GM18511 (cell line): ENCODE measurements around the gene TLCD3A.
A peak's percentile ranks its signal among the peaks of the same experiment; 100 is the strongest.
"Not testable (repeated sequence)": the region's sequence is repeated elsewhere in the genome, so short reads cannot be mapped to it uniquely, and the experiment has no call there.

Experiments
- ATAC-seq: cut with Tn5 transposase; IDR thresholded peaks from one replicate; pipeline ENCODE4 v1.9.1; 2021; ENCODE audit warnings: mild to moderate bottlenecking, moderate library complexity; ENCODE audit not compliant: unreplicated experiment

TLCD3A gene

DNA sequence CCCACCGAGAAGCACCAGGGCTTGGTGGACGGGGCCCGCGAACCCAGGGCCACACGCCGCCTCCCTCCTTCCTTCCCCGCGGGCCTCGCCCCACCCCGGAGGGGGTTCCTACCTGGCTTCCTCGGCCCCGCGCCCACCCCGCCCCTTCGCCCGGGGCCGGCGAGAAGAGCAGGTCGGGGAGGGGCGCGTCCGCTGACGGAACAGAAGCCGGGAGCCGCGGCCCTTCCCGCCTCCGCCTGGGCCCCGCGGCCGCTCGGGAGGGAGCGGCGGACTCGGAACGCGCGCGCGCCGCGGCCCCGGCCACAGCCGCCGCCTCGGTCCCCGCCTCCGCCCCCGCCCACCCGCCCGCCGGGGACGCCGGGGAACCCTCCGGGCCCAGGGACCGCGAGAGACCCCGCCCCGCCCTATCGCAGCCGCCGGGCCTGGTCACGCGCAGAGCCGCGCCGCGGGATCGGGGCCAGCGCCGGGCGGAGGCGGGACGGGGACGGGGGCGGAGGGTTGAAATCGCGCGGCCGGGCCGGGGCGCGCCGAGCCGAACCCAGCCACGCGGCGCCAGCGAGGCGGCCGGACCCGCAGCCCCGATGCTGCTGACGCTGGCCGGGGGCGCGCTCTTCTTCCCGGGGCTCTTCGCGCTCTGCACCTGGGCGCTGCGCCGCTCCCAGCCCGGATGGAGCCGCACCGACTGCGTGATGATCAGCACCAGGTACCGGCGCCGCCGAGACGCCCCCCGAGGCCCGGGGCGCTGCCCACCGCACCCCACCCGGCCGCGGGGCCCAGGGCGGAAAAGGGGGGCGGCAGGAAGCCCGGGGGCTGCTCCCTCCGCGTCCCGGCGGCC is at the start of gene TLCD3A:
Gene TLCD3A (plus strand): TSS at position 530 of the 835 bp plus-strand sequence. CDS start 52 bp downstream, at position 582.
- ATAC-seq: peak; percentile 76

DNA sequence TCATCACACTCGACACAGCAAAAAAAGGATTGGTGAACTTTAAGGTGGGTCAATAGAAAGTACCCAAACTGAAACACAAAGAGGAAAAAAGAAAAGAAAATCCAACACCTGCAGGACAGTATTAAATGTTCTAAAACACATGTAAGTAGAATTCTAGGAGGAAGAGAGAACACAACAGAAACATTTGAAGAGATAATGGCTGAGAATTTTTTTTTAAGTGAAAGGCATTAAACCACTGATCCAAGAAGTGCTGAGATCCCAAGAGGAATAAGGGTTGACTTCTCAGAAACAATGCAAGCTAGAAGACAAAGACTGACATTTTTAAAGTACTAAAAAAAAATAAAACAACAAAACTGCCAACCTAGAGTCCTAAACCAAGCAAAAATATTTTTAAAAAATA is 49.4 kb upstream of the TLCD3A start:
- ATAC-seq: no peak

DNA sequence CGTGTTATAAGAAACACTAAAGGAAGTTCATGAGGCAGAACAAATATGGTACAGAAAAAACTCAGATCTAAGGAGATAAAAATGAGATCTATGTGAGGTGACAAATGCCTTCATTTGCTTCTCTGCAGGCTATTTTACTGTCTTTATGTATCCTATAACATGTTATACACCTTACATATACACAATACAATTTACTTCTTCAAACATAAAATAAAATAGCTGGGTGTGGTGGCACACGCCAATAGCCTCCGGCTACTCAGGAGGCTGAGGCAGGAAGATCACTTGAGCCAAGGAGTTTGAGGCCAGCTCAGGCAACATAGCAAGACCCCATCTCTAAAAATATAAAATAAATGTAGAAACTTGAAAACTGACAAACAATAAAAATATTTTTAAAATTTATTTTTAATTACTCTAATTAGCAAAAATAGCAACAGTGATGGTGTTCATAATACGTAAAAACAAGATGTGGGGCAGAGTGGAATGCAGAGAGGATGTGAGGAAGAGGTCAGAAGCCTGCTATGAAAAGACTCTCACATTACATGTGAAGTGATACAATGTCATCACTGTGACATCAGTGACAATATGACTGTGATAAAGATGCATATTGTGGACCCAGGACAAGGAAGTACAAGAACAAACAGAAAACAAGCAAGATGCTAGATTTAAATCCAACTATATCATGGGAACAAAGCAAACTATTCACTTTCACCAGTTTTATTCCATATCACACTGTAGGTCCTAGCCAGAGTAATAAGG is 48.7 kb upstream of the TLCD3A start:
- ATAC-seq: no peak

DNA sequence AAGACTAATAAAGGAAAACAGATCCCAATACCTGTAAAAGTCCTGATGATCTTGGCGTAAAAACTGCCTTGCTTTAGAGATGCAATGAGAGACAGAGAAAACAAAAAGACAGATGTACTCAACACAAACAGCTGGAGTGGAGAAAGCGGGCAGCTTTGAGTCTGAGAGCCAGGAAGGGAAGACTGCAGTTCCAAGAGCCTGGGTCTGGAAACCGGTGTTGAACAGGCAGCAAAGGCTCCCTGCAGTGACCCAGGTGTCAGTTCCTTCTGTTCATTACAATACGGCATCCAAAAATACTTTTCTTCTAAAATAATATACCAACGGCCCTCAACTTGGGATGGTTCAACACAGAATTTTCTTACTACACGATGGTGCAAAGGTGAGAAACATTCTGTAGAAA is 47.4 kb upstream of the TLCD3A start:
- ATAC-seq: no peak

DNA sequence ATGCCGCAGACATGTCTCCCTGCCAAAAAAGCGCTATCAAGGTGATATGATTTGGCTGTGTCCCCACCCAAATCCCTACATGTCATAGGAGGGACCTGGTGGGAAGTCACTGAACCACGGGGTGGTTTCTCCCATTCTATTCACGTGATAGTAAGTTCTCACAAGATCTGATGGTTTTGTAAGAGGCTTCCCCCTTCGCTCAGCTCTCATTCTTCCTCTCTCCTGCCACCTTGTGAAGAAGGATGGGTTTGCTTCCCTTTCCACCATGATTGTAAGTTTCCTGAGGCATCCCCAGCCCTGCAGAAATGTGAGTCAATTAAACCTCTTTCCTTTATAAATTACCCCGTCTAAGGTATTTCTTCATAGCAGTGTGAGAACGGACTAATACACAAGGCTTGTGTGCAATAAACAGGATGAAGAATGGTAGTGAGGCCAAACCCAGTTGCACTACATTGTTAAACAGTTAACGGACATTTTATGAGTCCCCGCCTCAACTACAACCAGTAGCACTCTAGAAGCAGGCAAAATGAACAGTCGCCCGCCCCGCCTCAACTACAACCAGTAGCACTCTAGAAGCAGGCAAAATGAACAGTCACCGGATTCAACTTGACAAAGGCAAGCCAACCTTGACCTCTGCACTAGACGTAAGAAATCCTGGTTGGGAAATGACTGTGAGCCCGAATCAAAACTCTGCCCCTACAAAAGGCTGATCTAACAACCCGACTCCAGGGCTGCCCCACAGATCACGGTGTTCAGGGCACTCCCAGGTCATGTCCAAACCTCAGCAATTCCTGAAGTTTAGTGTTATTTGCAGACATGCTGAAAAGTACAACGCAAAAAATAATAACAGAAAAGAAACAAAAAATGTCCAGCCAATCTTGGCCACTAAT is 44.1 kb upstream of the TLCD3A start:
- no peak for ATAC-seq

DNA sequence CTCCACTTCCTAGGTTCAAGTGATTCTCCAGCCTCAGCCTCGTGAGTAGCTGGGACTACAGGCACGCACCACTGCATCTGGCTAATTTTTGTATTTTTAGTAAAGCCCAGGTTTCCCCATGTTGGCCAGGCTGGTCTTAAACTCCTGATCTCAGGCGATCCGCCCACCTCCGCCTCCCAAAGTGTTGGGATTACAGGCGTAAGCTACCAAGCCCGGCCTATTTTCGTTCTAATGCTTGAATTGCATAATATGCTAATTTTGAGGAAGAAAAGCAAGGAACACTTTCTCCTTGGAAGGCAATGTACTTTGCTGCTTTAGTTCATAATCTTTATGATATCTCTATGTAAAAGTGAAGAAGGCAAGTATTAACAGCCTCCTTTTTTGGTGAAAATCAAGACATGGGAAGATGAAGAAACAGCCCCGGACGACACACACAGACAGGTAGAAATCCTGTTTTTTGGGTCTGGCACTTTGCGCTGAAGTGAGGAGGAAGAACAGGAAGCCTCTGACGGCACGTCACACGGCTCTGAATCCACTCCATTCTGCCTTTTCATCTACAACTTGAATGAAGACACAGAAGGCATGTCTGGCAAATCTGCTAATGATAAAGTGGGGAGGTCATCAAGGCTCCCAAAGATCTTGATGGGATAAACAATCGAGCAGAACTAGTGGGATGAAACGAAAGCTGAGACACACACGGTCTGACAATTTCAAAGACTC is 42.7 kb upstream of the TLCD3A start:
- no peak for ATAC-seq

DNA sequence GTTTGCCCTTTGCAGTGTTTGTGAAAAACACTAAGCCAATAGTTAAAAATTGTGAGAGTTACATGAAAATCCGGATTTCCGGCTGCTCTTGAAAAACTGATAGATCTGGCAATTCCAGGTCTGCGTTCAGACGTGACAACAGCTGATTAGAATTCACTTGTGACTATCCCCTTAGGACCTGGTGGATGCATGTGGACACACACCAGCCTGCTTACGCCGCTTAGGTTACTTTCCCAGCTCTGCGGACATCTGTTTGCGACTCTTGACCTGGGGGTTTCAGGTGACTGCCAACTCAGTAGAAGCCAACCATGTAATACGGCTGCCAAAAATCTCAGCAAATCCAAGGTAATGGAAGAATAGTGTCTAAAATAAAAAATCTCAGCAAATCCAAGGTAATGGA is 42.0 kb upstream of the TLCD3A start:
- ATAC-seq: no peak

DNA sequence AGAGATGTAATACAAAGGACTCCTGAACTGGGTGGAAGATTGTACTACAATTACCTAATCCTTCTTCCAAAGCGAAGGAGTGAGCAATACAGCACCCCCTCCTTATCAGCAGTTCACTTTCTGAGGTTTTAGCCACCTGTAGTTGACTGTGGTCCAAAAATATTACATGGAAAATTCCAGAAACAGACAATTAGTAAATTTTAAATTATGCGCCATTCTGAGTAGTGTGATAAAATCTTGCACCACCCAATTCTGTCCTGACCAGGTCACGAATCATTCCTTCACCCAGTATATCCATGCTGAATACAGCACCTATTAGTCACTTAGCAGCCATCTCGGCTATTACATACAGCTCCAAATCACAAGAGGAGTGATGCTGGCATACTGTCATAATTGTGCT is 41.0 kb upstream of the TLCD3A start:
- no peak for ATAC-seq

DNA sequence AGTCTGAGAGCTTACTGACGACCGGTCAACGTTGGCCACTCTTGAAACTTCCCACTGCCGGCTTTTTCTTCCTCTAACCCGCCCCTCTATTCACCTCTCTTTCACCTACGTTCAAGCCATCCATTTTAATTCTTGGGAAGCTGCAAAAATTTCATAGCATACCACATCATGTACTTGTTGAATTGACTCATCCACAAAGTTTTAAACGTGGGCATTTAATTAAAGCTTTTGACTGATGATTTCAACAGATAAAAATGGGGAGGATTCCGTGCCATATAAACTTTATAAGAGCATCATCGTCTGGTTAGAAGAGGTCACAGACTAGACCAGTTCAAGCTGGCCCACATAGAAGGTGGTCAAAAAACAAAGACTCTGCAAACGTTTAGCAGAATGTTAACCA is 40.3 kb upstream of the TLCD3A start:
- ATAC-seq: no peak

DNA sequence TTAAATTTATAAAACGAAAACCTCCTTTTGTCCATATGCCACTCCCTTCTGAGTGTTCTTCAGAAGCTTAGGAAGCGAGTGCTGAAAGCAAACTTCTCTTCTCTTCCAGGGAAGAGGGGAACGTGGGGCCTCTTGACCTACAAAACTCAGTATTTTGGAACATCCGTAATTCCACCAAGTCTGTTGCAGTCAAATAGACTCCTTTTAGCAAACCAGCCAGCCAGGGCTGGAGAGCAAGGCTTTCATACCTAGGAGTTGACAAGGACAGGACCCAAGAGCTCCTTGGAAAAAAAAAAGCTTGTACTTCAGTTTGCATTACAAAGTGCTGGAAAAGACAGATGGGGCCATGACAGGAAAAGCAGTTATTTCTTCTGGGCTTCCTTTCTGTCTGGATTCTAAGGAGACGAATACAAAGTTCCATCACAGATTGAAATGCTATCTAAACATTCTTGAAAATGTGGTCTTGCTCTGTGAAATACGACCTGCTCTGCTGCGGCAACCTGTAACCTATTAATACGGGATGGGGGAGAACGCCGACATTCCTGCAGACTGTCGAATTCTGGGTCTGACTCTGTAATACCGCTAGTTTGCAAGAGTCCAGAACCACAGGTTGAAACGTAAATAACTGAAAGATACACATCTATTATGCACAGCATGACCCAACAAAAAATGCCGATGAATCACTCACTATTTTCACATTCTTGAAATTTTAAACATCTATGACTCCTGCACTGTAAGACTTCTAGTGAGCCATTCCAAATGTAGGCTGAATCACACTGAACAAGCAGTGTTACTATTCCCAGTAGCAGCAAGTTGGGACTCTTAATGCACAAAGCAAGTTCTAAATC is 38.4 kb upstream of the TLCD3A start:
- ATAC-seq: no peak

DNA sequence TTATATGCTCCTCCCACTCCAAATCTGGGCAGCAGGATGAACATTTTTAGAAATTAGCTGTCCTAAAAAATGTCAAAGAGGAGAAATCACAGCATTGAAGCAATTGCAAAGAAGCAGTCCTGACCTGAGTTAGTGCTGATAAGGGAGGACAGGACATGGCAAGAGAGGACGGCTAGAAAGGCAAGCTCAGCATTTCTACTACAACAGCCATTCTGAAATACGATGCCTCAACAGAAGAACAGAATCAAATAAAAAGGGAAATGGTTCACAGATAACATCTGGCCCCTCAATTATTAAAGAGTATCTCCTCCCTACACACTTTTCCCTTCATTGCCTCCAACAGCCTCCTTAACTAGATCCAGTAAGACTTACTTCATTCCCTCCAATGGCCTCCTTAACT is 36.0 kb upstream of the TLCD3A start:
- ATAC-seq: no peak

DNA sequence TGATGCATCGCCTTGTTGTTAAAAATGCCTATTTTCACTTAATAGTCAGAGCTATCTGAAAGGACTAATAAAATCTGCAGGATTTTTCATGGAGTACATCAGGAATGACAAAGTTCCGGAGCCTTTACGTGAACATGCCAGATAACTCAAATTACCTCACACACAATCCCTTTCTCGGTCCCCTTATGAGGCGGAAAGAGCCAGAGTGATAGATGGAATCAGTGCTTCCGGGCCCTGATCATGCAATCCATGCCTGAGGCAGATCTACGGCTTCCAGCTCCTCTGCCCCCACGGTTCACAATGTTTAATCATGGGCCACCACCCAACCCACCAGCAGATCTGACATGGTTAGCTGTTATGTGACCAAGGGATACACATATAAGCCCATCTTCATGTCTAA is 34.7 kb upstream of the TLCD3A start:
- ATAC-seq: no peak

DNA sequence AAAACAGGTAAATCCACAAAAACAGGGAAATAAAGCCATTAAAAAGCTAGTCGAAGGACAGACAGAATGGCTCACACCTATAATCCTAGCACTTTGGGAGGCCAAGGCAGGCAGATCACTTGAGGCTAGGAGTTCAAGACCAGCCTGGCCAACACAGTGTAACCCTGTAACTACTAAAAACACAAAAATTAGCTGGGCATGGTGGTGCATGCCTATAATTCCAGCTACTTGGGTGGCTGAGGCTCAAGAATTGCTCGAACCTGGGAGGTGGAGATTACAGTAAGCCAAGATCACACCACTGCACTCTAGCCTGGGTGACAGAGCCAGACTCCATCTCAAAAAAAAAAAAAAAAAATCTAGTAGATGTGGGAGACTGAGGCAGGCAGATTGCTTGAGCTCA is 34.3 kb upstream of the TLCD3A start:
- not testable (repeated sequence) for ATAC-seq

DNA sequence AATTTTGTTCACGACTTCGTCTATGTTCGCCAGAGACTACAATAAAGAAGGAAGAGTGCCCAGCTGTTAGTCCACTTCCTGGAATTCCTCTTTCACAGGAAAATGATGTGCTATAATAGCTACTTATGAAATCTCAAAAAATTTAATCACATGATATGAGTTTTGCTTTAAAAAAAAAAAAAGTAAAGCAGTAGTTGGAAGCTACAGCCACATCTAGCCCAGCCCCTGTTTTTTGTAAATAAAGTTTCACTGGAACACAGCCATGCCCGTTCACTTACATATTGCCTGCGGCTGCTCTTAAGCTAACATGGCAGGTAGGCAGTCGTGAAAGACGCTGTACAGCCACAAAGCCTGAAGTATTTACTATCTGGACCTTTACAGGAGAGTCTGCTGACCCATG is 33.1 kb upstream of the TLCD3A start:
- ATAC-seq: no peak

DNA sequence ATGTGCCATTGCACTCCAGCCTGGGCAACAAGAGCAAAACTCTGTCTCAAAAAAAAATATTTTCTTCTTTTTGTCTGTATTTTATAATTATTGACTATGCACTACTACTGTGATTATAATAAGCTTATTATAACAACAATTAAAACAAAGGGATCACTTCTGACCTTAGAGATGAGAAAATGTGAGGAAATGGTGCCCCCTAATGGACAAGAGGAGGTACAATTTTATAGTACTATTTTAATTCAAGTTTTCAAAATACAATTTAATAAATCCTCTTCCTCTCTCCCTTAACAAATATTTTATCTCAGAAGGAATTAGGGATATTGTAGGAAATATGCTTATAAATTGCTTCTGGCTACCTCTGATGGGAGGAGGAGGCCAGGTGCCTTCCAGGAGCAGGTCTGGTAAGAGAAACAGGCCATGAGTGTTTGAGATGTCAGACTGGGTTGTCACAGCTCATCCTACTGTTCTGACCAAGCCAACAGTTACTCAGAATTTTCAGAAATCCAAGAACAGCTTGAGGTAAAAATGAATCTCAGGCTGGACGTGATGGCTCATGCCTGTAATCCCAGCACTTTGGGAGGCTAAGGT is 31.8 kb upstream of the TLCD3A start:
- ATAC-seq: no peak

DNA sequence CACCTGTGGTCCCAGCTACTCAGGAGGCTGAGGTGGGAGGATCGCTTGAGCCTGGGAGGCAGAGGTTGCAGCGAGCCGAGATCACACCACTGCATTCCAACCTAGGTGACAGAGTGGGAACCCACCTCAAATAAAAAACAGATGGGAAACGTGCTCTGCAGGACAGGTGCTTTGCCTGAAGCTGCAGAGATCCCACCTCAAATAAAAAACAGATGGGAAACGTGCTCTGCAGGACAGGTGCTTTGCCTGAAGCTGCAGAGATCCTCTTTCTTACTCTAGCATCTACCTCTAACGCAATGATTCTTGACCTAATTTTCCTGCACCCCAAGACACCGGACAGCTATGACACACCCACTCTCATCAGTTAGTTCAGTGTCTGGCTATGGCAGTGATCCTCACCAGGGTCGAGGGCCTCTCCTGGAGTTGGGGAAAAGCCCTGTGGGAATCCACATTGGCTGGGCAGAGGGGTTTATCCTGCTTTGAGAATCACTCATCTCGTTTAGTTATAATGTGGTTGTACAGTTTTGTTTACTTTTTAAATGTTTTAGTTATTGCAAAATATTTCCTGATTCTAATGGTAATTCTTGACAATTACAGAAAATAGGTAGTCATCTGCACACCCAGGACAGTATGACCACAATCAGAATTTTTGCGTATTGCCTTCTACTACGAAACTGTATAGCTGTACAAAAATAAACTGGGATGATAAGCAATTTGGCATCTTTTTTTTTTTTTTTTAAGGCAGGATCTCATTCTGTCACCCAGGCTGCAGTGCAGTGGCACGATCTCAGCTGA is 29.1 kb upstream of the TLCD3A start:
- no peak for ATAC-seq

DNA sequence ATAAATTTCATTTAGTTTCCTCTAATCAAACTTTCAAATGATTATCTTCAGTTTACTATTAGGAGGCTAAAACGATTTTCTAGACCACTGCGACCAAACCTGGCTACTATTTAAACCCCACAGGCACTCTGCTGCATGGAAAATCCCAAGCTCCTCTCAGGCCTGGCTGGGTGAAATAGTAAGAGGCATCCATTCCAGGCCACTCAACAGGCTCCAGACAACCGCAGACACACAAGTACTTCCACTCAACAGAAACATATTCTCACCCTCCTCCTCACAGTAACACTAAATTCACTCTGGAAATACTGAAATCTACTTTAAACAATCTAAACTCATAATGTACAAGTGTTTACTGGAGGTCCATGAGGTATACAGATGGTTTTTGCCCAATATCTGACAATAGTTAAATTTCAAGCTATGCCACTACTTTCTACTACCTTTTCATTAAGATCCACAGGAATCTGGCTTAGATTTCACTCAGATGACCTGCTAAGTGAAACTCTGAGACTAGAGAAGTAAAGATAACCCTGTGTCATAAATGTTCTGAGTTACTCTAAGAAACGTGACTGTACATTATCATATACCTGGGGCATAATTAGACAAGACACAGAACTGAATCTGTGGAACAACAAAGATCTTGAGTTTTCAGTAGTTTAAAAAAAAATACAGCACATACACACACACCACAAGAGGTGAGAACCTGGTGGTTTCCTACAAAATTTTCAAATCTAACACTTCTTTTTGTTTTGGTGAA is 28.1 kb upstream of the TLCD3A start:
- no peak for ATAC-seq

DNA sequence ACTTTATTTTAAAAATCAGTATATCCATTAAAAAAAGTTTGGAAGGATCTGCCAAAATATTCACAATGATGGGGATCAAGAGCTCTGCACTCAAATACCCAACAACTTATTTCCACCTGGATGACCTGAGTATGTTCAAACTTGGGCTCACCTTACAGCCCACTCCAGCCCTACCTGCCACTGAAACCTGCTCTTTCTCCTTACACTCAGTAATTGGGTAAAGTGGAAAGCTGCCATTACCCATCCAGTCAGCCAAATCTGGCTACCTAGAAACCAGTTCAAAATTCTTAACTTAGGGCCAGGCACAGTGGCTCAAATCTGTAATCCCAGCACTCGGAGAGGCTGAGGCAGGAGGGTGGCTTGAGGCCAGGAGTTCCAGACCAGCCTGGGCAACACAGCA is 27.4 kb upstream of the TLCD3A start:
- ATAC-seq: no peak
